MM.1S (cell line): ENCODE results near the gene AIRE.
"Not testable (repeated sequence)": the region's sequence is repeated elsewhere in the genome, so short reads cannot be mapped to it uniquely, and the experiment has no call there.

Experiments
- EZH2 ChIP-seq: fragments of 300-600 bp; sonication (generic); optimal IDR thresholded peaks from 2 replicates; pipeline ENCODE3; 2017; ENCODE audit warnings: low read depth, mild to moderate bottlenecking, antibody characterized with exemption, low read length, mixed read lengths
- EZH2phosphoT487 ChIP-seq: fragments of 300-600 bp; sonication (generic); IDR thresholded peaks from 2 replicates; pipeline ENCODE4 v1.6.1; 2018; ENCODE audit warnings: antibody characterized with exemption, low read length

GRCh38 chr21:44283211-44283785, 2.4 kb upstream of the AIRE start:
- not testable (repeated sequence) for TF ChIP-seq EZH2, EZH2phosphoT487
